ENCODE data around the gene CCM2L. TPM values are rescaled to one million over a fixed set of nuclear protein-coding genes. Genes with fewer than 3 reads are reported as not detected.

Gene CCM2L
- total RNA-seq, 1 donor from 2014 or later: 6.3 TPM

GRCh38 chr20:32007787-32008616, 2.2 kb upstream of the CCM2L start:
- H3K4me1 Mint-ChIP-seq (ENCODE audit: low read depth, unreplicated experiment): peaks cover 10% of the 10 kb centered on the region
- H3K27me3 Mint-ChIP-seq (ENCODE audit: unreplicated experiment): peaks cover 8% of the 10 kb centered on the region
- H3K9me3 Mint-ChIP-seq (ENCODE audit: unreplicated experiment): peaks cover 5% of the 10 kb centered on the region
- DNase-seq: no peak
- H3K4me3 Mint-ChIP-seq (ENCODE audit: unreplicated experiment): no peak overlapping the region
- no peak overlapping the region for H3K27ac Mint-ChIP-seq (ENCODE audit: unreplicated experiment)
- no peaks in the 10 kb centered on the region for H3K36me3 Mint-ChIP-seq (ENCODE audit: unreplicated experiment)
- TF ChIP-seq CTCF (IDR thresholded peaks at IDR 0.05; ENCODE audit: partially characterized antibody, unreplicated experiment): no peak

- peaks cover 8% of the 10 kb centered on the region for H3K27me3 Mint-ChIP-seq (ENCODE audit: unreplicated experiment)
- peaks cover 2% of the 10 kb centered on the region for H3K9me3 Mint-ChIP-seq (ENCODE audit: unreplicated experiment)
- no peak for DNase-seq
- H3K27ac Mint-ChIP-seq (ENCODE audit: unreplicated experiment): no peak overlapping the region
- no peak for TF ChIP-seq CTCF (IDR thresholded peaks at IDR 0.05; ENCODE audit: partially characterized antibody, unreplicated experiment)
- H3K4me3 Mint-ChIP-seq (ENCODE audit: unreplicated experiment): no peak overlapping the region
- H3K36me3 Mint-ChIP-seq (ENCODE audit: unreplicated experiment): no peaks in the 10 kb centered on the region
- peaks cover 10% of the 10 kb centered on the region for H3K4me1 Mint-ChIP-seq (ENCODE audit: low read depth, unreplicated experiment)
Observed at GRCh38 chr20:32009564-32009963, 674 bp upstream of the CCM2L start.

- Mint-ChIP-seq H3K36me3 (ENCODE audit: unreplicated experiment) (no peaks in the 10 kb centered on the region), H3K27ac (ENCODE audit: unreplicated experiment) (no peak overlapping the region), H3K9me3 (ENCODE audit: unreplicated experiment) (peaks cover 2% of the 10 kb centered on the region), H3K27me3 (ENCODE audit: unreplicated experiment) (peaks cover 8% of the 10 kb centered on the region), H3K4me1 (ENCODE audit: low read depth, unreplicated experiment) (peaks cover 16% of the 10 kb centered on the region), H3K4me3 (ENCODE audit: unreplicated experiment) (no peak overlapping the region)
- DNase-seq: no peak
- no peak for TF ChIP-seq CTCF (IDR thresholded peaks at IDR 0.05; ENCODE audit: partially characterized antibody, unreplicated experiment)
Observed at GRCh38 chr20:32010666-32011065, 428 bp downstream of the CCM2L start.

- no peak for TF ChIP-seq CTCF (IDR thresholded peaks at IDR 0.05; ENCODE audit: partially characterized antibody, unreplicated experiment)
- H3K27me3 Mint-ChIP-seq (ENCODE audit: unreplicated experiment): peaks cover 9% of the 10 kb centered on the region
- H3K27ac Mint-ChIP-seq (ENCODE audit: unreplicated experiment): no peak overlapping the region
- peaks cover 4% of the 10 kb centered on the region for H3K9me3 Mint-ChIP-seq (ENCODE audit: unreplicated experiment)
- H3K4me3 Mint-ChIP-seq (ENCODE audit: unreplicated experiment): no peak overlapping the region
- DNase-seq: no peak
- H3K36me3 Mint-ChIP-seq (ENCODE audit: unreplicated experiment): no peaks in the 10 kb centered on the region
- peaks cover 19% of the 10 kb centered on the region for H3K4me1 Mint-ChIP-seq (ENCODE audit: low read depth, unreplicated experiment)
Observed at GRCh38 chr20:32012159-32012688, 2.0 kb downstream of the CCM2L start.

- peaks cover 12% of the 10 kb centered on the region for H3K27me3 Mint-ChIP-seq (ENCODE audit: unreplicated experiment)
- no peak overlapping the region for H3K4me3 Mint-ChIP-seq (ENCODE audit: unreplicated experiment)
- peaks cover 7% of the 10 kb centered on the region for H3K9me3 Mint-ChIP-seq (ENCODE audit: unreplicated experiment)
- H3K27ac Mint-ChIP-seq (ENCODE audit: unreplicated experiment): no peak overlapping the region
- H3K4me1 Mint-ChIP-seq (ENCODE audit: low read depth, unreplicated experiment): peaks cover 12% of the 10 kb centered on the region
- TF ChIP-seq CTCF (IDR thresholded peaks at IDR 0.05; ENCODE audit: partially characterized antibody, unreplicated experiment): no peak
- DNase-seq: no peak
- H3K36me3 Mint-ChIP-seq (ENCODE audit: unreplicated experiment): no peaks in the 10 kb centered on the region
Observed at GRCh38 chr20:32013326-32013725, 3.1 kb downstream of the CCM2L start.
